Vagina (tissue), 2 donors: ENCODE results near the gene ZNF592. TPM values are rescaled to one million over a fixed set of nuclear protein-coding genes. Genes with fewer than 3 reads are reported as not detected.
"Not testable (repeated sequence)": the region's sequence is repeated elsewhere in the genome, so short reads cannot be mapped to it uniquely, and the experiment has no call there.

Experiments used
- DNase-seq, 2 donors: peaks; one replicate each; pipeline ENCODE4 v3.0.0-alpha.2; 2017; ENCODE audit errors: extremely low spot score in 2 of 2
- H3K27ac ChIP-seq: fragments of 200-600 bp; sonication (generic); one replicate; pipeline ENCODE4 v1.5.1; 2019
- H3K27me3 ChIP-seq: fragments of 200-600 bp; sonication (generic); one replicate; pipeline ENCODE4 v1.5.1; 2019
- H3K36me3 ChIP-seq, 2 donors: fragments of 200-600 bp; sonication (generic); one replicate each; pipeline ENCODE4 v1.5.1; 2017 to 2019
- H3K4me1 ChIP-seq: fragments of 200-600 bp; sonication (generic); one replicate; pipeline ENCODE4 v1.5.1; 2019
- H3K4me3 ChIP-seq, 2 donors: fragments of 200-600 bp; sonication (generic); 1 replicate in 1 of 2; 2 replicates in 1 of 2; pipeline ENCODE4 v1.5.1; 2016 to 2019
- H3K9me3 ChIP-seq: fragments of 200-600 bp; sonication (generic); one replicate; pipeline ENCODE4 v1.5.1; 2019
- POLR2A ChIP-seq, 2 donors: fragments of 450-650 bp; IDR thresholded peaks; one replicate each; pipeline ENCODE4 v1.6.1; 2017; ENCODE audit warnings: antibody characterized with exemption in 2 of 2, mild to moderate bottlenecking in 2 of 2, moderate library complexity in 2 of 2
- POLR2AphosphoS5 ChIP-seq, 2 donors: sonication (generic); formaldehyde crosslinking; IDR thresholded peaks; one replicate each; pipeline ENCODE4 v1.9.0; 2017; ENCODE audit warnings: antibody characterized with exemption in 2 of 2, mild to moderate bottlenecking in 2 of 2, low read depth in 1 of 2; ENCODE audit not compliant: insufficient read depth in 1 of 2
- intact Hi-C: fragments of 100-400 bp; cut with DNase I; formaldehyde crosslinking; loops from one replicate; pipeline ENCODE4 v1.15.1; 2023
- total RNA-seq: library from RNA; depleted of rRNA; stranded (reverse); fragments of >200 nt; gene quantifications from one replicate; pipeline ENCODE4 v1.2.3, GENCODE V29; 2016
- TF ChIP-seq, protein P1 (sequence below), 3 experiments: fragments of 450-650 bp in 2 of 3; fragments of 200-600 bp in 1 of 3; sonication (generic) in 1 of 3; IDR thresholded peaks; one replicate each; pipeline ENCODE4 v1.5.1; 2017 to 2019; ENCODE audit warnings: antibody characterized with exemption in 3 of 3, mild to moderate bottlenecking in 2 of 3, moderate library complexity in 2 of 3

Gene ZNF592
- total RNA-seq, 1 donor from 2014 or later = 21.6 TPM

DNA sequence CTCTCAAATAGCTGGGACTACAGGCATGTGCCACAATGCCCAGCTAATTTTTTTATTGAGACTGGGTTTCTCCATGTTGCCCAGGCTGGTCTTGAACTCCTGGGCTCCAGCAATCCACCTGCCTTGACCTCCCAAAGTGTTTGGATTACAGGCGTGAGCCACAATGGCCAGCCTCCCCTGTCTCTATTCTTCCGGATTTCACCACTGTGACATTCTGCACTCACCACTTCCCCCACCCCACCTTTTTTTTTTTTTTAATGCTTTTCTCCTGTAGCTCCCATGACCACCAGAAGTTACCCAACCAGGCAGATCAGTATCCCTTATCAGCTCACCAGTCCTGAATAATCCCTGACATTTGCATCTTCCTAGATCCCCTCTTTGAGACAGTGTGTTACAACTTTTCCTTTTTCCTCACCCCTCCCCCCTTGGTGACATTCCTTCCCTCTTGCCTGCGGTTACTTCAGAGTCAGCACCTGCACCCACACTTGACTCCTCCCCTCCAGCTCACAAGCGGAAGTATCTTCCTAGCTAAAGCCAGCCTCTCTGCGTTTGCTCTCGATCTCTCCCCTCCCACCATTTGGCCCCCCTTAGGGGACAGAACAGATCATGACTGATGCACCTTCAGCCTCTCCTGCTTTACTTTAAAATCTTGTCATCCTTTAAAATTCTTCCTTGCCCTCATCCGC lies 13.5 kb upstream of the ZNF592 start:
- Histone ChIP-seq H3K4me1 (no peaks in the 10 kb centered on the region), H3K9me3 (no peaks in the 10 kb centered on the region), H3K36me3 (no peaks in the 10 kb centered on the region), H3K27me3 (no peaks in the 10 kb centered on the region), H3K4me3 (peak overlapping the region in 1 of 2 donors; percentile 25), H3K27ac (no peak overlapping the region)
- no peak for TF ChIP-seq POLR2AphosphoS5 (IDR thresholded peaks at IDR 0.05; ENCODE audit: insufficient read depth in 1 of 2, low read depth in 1 of 2)
- TF ChIP-seq, protein P1, sequence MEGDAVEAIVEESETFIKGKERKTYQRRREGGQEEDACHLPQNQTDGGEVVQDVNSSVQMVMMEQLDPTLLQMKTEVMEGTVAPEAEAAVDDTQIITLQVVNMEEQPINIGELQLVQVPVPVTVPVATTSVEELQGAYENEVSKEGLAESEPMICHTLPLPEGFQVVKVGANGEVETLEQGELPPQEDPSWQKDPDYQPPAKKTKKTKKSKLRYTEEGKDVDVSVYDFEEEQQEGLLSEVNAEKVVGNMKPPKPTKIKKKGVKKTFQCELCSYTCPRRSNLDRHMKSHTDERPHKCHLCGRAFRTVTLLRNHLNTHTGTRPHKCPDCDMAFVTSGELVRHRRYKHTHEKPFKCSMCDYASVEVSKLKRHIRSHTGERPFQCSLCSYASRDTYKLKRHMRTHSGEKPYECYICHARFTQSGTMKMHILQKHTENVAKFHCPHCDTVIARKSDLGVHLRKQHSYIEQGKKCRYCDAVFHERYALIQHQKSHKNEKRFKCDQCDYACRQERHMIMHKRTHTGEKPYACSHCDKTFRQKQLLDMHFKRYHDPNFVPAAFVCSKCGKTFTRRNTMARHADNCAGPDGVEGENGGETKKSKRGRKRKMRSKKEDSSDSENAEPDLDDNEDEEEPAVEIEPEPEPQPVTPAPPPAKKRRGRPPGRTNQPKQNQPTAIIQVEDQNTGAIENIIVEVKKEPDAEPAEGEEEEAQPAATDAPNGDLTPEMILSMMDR (IDR thresholded peaks at IDR 0.05) = no peak
- TF ChIP-seq POLR2A (IDR thresholded peaks at IDR 0.05) = no peak
- intact Hi-C loops = no loop called here
- DNase-seq = no peak

DNA sequence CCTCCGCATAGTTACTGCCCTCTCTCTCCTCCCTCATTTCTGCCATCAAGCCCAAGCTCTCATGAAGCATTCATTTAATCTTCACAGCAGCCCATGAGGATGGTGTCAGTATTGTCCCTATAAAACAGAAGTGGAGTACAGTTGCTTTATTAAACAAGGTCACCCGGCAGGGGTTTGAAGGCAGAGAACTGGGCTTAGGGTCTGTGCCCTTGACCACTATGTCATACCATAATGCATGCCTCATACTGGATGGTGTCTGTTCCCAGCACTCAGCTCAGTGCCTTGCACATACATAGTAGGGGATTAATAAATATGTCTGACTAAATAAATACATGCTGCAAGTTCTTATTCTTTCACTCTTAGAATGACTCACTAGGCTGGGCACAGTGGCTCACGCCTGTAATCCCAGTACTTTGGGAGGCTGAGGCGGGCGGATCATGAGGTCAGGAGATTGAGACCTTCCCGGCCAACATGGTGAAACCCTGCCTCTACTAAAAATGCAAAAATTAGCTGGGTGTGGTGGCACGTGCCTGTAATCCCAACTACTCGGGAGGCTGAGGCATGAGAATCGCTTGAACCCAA lies 12.8 kb upstream of the ZNF592 start:
- intact Hi-C loops, H3K4me1 ChIP-seq, H3K27me3 ChIP-seq, H3K36me3 ChIP-seq, H3K9me3 ChIP-seq, H3K27ac ChIP-seq, DNase-seq: not testable (repeated sequence)
- peak overlapping the region in 1 of 2 donors; percentile 25 for H3K4me3 ChIP-seq

DNA sequence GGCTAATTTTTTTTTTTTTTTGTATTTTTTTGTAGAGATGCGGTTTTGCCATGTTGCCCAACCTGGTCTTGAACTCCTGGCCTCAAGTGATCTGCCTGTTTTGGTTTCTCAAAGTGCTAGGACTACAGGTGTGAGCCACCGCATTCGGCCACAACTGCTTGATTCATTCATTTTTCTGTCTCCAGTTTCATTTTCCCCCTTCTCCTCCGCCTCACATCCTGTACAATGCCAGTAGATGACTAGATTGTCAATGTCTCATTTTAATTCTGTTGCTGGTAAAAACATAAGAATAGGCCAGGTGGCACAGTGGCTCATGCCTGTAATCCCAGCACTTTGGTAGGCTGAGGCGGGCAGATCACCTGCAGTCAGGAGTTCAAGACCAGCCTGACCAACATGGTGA lies 12.0 kb upstream of the ZNF592 start:
- H3K27ac ChIP-seq = no peak overlapping the region
- intact Hi-C loops = no loop called here
- DNase-seq = no peak

DNA sequence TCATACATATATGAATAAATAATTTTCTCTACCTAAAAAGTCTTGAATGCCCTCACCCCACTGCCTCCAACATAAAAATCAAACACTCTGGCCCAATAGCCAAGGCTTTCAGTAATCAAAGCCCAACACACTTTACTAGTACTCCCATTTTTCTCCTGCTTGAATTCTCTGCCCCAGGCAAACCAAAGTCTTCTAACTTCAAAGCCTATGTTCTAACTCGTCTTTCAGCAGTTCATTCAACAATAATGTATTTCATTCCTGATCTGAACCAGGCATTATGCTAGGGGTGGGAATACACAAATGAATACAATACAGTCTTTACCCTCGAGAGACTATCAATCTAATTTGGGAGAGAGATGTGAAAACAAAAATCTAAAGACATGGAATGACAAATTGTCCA lies 11.4 kb upstream of the ZNF592 start:
- Histone ChIP-seq H3K4me3 (no peak overlapping the region), H3K27me3 (no peaks in the 10 kb centered on the region), H3K4me1 (no peaks in the 10 kb centered on the region), H3K9me3 (no peaks in the 10 kb centered on the region), H3K27ac (no peak overlapping the region), H3K36me3 (no peaks in the 10 kb centered on the region)
- no peak for DNase-seq
- intact Hi-C loops = no loop called here
- TF ChIP-seq, protein P1 (IDR thresholded peaks at IDR 0.05) = no peak
- TF ChIP-seq POLR2A (IDR thresholded peaks at IDR 0.05) = no peak
- TF ChIP-seq POLR2AphosphoS5 (IDR thresholded peaks at IDR 0.05; ENCODE audit: insufficient read depth in 1 of 2, low read depth in 1 of 2) = no peak

More for the DNA sequence above, 12.0 kb upstream of the ZNF592 start:
- no peaks in the 10 kb centered on the region for H3K27me3 ChIP-seq
- no peaks in the 10 kb centered on the region for H3K4me1 ChIP-seq
- TF ChIP-seq POLR2A (IDR thresholded peaks at IDR 0.05) = no peak
- TF ChIP-seq POLR2AphosphoS5 (IDR thresholded peaks at IDR 0.05; ENCODE audit: insufficient read depth in 1 of 2, low read depth in 1 of 2) = no peak
- TF ChIP-seq, protein P1 (IDR thresholded peaks at IDR 0.05) = no peak
- no peaks in the 10 kb centered on the region for H3K36me3 ChIP-seq
- no peak overlapping the region for H3K4me3 ChIP-seq
- no peaks in the 10 kb centered on the region for H3K9me3 ChIP-seq

DNA sequence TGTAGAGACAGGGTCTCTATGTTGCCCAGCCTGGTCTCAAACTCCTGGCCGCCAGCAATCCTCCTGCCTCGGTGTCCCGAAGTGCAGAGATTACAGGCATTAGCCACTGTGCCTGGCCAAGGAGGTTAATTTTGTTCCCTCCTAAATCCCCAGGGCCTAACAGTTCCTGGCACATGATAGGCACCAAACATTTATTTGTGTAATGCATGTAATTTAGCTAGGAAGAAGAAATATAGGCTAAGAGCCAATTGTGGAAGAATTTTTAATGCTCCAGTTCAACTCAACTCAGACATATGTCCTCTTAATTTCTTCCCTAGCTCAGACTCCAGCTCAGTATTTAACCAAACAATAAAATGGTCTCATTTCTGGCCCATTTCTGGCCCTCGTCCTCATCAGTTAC lies 7.7 kb upstream of the ZNF592 start:
- no peaks in the 10 kb centered on the region for H3K27me3 ChIP-seq
- no peak overlapping the region for H3K4me3 ChIP-seq
- H3K27ac ChIP-seq = no peak overlapping the region
- no peaks in the 10 kb centered on the region for H3K4me1 ChIP-seq
- H3K36me3 ChIP-seq = no peaks in the 10 kb centered on the region
- intact Hi-C loops = loop anchor here (10.0 kb wide), 1 partner anchor 86 kb away; the partner anchor contains the start of genes NMB and WDR73
- no peaks in the 10 kb centered on the region for H3K9me3 ChIP-seq
- TF ChIP-seq, protein P1 (IDR thresholded peaks at IDR 0.05) = no peak
- no peak for DNase-seq
